GM06990 (cell line): Measurements from ENCODE around the gene CLPTM1L.
A peak's percentile ranks its signal among the peaks of the same experiment; 100 is the strongest.

Experiments used
- DNase-seq: peaks from one replicate; pipeline ENCODE4 v3.0.0-alpha.2; 2011; ENCODE audit not compliant: insufficient read length; ENCODE audit errors: extremely low read depth
- H3K27me3 ChIP-seq: replicated peaks from 2 replicates; pipeline ENCODE4 v1.6.0; 2011; ENCODE audit warnings: low read length; ENCODE audit not compliant: control insufficient read depth, insufficient read depth
- H3K36me3 ChIP-seq: 2 replicates; pipeline ENCODE4 v1.5.1; 2011; ENCODE audit warnings: low read length; ENCODE audit not compliant: control insufficient read depth, insufficient read depth
- H3K4me3 ChIP-seq: replicated peaks from 2 replicates; pipeline ENCODE4 v1.5.1; 2011; ENCODE audit warnings: low read depth, mild to moderate bottlenecking, control low read depth, low read length
- TF ChIP-seq, protein P1 (sequence below): IDR thresholded peaks from 2 replicates; pipeline ENCODE4 v1.5.1; 2011; ENCODE audit warnings: low read length, control low read depth, mild to moderate bottlenecking, inconsistent platforms; ENCODE audit not compliant: insufficient read depth, poor library complexity, severe bottlenecking

CLPTM1L gene

DNA sequence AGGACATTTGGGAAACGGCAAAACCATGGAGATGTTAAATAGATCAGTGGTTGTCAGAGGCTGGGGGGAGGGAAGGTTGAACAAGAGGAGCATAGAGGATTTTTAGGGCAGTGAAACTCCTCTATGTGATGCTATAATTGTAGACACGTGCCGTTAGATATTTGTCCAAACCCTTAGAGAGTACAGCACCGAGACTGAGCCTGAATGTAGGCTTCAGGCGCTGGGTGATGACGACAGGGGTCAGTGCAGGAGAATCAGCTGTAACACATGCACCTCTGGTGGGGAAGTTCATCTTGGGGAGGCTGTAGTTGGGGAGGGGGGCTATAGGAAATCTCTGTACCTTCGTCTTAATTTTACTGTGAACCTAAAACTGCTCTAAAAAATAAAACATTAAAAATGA lies 22.2 kb upstream of the CLPTM1L start:
- TF ChIP-seq, protein P1, sequence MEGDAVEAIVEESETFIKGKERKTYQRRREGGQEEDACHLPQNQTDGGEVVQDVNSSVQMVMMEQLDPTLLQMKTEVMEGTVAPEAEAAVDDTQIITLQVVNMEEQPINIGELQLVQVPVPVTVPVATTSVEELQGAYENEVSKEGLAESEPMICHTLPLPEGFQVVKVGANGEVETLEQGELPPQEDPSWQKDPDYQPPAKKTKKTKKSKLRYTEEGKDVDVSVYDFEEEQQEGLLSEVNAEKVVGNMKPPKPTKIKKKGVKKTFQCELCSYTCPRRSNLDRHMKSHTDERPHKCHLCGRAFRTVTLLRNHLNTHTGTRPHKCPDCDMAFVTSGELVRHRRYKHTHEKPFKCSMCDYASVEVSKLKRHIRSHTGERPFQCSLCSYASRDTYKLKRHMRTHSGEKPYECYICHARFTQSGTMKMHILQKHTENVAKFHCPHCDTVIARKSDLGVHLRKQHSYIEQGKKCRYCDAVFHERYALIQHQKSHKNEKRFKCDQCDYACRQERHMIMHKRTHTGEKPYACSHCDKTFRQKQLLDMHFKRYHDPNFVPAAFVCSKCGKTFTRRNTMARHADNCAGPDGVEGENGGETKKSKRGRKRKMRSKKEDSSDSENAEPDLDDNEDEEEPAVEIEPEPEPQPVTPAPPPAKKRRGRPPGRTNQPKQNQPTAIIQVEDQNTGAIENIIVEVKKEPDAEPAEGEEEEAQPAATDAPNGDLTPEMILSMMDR, result no peak
- DNase-seq, result no peak
- H3K27me3 ChIP-seq, result 0 out of 2 replicates have a peak, but pooled peaks cover 2% of the 10 kb centered on the region
- no peak overlapping the region for H3K4me3 ChIP-seq
- no peaks in the 10 kb centered on the region for H3K36me3 ChIP-seq

DNA sequence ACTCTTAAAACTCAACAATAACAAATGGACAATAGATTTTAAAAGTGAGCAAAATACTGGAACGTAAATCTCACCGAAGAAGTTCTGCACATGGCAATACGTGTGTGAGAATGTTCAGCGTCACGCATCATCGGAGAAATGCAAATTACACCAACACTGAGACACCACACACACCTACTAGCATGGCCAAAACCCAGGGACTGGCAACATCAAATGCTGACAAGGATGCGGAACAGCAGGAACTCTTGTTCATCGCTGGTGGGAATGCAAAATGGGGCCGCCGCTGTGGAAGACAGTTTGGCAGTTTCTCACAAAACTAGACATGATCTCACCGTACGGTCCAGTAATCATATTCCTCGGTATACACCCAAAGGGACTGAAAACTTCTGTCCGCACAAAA lies 21.6 kb upstream of the CLPTM1L start:
- TF ChIP-seq, protein P1, result no peak
- no peaks in the 10 kb centered on the region for H3K36me3 ChIP-seq
- no peak for DNase-seq
- H3K4me3 ChIP-seq, result no peak overlapping the region
- H3K27me3 ChIP-seq, result peaks cover 2% of the 10 kb centered on the region; the same call in 1 of the 2 replicates

DNA sequence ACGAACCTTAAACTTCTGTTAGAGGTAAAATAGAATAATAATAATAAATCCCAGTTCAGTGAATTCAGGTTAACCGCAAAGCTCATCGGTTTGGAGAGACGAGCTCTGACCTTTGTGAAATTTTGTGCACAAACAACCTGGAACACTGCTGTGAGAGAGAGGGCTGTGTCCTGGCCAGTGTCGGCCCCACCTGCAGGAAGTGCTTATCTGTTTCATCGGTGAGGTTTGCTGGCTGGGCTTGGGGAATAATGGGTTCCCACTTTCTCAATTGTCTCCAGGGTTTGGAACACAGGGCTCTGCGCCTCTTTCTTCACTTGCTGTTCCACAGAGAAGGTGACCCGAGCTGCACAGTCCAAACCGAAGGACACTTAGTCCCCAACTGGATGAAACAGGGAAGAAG lies 19.3 kb upstream of the CLPTM1L start:
- Histone ChIP-seq H3K4me3 (no peak overlapping the region), H3K27me3 (peaks cover 2% of the 10 kb centered on the region; the same call in 1 of the 2 replicates), H3K36me3 (no peaks in the 10 kb centered on the region)
- TF ChIP-seq, protein P1, result no peak
- no peak for DNase-seq

DNA sequence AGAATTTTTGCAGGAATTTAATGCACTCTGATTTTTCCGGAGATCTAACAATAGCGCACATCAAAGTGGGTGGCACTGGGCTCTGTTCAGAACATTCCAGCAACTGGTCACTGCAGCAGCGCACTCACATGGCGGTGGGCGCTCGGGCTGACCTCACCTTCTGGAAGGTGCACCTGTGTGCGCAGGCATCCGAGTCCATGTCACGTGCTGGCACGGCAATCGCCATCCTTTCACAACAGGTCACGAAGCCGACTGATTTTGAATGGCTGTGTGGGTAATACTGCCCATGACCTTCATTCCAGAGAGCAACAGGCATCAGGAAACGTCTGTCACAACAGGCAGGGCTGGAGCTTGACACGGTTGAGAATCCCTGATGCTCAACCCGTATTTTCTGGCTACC lies 18.7 kb upstream of the CLPTM1L start:
- DNase-seq, result no peak
- TF ChIP-seq, protein P1, result no peak
- Histone ChIP-seq H3K4me3 (no peak overlapping the region), H3K27me3 (peaks cover 2% of the 10 kb centered on the region; the same call in 1 of the 2 replicates), H3K36me3 (no peaks in the 10 kb centered on the region)

DNA sequence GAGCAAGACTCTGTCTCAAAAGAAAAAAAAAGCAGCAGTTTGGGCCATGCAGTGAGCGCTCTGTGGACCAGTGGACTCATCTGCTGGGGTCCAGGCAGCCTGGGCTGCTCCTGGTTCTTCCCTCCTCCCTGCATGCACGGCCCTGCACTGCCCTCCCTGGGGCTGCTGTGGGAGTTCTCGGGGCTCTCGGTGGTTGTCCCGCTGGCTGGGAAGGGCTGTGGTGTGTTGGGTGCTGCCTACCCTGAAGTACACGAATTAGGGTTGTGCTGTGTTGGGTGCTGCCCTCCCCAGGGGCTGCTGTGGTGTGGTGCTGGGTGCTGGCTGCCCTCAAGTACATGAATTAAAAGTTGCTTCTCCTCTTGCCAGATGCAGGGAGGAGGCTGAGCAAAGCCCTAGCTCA lies 18.3 kb upstream of the CLPTM1L start:
- Histone ChIP-seq H3K27me3 (peaks cover 2% of the 10 kb centered on the region; the same call in 1 of the 2 replicates), H3K4me3 (no peak overlapping the region), H3K36me3 (no peaks in the 10 kb centered on the region)
- DNase-seq, result no peak
- TF ChIP-seq, protein P1, result peak; percentile 5
